Sciatic nerve (tissue), 2 donors: ENCODE data around the gene ANXA6. TPM values are rescaled to one million over a fixed set of nuclear protein-coding genes. Genes with fewer than 3 reads are reported as not detected.

Experiments used
- ATAC-seq: fragments of 200-7000 bp; cut with Tn5 transposase; one replicate; pipeline ENCODE4 v1.9.1; 2020; ENCODE audit warnings: mild to moderate bottlenecking, moderate library complexity
- DNase-seq: peaks from one replicate; pipeline ENCODE4 v3.0.0-alpha.2; 2020; ENCODE audit warnings: low spot score
- intact Hi-C: fragments of 100-400 bp; cut with DNase I; formaldehyde crosslinking; loops from one replicate; pipeline ENCODE4 v1.14.2; 2022
- total RNA-seq: library from RNA; stranded (reverse); fragmentation: NEBNext Ultra II Directional; extraction: Animal tissue kit (Norgen Biotek cat#: 25700); gene quantifications from one replicate; pipeline ENCODE4 v1.2.1, GENCODE V29; 2021
- donor health status: DM: no; HTN: no; CAD: no.
- donor health status: DM: no; HTN: no; CAD: no.

The ANXA6 gene
- total RNA-seq, 1 donor from 2014 or later = 211 TPM

DNA sequence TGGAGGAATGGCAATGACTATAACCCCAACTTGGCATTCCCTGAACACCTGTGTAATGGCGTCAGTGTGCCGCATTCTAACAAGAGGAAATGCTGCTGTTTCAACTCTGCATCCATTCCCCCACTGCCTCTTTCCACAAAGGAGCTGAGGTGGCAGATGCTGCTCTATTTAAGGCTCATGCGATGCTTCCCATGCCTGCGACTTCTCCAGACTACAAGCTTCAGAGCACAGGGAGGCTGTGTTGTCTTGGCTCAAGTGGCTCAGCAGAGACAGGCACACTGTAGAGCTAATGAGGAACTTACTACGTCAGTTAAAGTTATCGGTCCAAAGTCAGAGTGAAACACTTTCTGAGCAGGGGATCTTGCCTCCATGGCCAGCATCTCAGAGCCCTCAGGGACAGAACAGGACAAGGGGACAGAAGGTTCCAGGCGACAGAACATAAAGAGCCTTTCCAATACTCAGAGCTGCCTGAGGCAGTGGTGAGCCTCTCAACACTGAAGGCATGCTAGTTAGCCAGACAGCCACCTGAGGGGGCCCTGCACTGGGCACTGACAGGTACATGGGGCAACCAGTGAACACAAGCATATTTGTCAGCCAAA, 98.6 kb downstream of the ANXA6 start:
- intact Hi-C loops = no loop called here
- peak; percentile 16 for ATAC-seq

DNA sequence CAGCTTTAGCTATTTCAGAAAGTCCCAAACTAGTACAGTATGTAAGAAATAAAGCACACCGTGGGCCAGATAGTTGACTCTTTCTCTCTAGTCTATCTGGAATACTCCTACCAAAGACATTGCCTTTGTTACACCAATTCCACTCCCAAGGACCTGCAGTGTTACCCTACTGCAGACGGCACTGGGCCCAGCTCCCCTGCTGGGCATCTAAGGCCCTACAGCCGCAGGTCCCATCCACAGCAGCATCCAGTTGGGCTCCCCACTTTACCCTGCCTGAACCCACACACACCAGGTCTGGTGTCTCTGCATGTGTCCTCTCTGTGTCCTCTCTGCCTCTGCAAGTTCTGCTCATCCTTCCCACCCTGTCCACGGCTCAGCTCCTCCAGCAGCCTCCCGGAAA, 99.3 kb downstream of the ANXA6 start:
- no peak for ATAC-seq

More for the DNA sequence above, 98.6 kb downstream of the ANXA6 start:
- DNase-seq = no peak

DNA sequence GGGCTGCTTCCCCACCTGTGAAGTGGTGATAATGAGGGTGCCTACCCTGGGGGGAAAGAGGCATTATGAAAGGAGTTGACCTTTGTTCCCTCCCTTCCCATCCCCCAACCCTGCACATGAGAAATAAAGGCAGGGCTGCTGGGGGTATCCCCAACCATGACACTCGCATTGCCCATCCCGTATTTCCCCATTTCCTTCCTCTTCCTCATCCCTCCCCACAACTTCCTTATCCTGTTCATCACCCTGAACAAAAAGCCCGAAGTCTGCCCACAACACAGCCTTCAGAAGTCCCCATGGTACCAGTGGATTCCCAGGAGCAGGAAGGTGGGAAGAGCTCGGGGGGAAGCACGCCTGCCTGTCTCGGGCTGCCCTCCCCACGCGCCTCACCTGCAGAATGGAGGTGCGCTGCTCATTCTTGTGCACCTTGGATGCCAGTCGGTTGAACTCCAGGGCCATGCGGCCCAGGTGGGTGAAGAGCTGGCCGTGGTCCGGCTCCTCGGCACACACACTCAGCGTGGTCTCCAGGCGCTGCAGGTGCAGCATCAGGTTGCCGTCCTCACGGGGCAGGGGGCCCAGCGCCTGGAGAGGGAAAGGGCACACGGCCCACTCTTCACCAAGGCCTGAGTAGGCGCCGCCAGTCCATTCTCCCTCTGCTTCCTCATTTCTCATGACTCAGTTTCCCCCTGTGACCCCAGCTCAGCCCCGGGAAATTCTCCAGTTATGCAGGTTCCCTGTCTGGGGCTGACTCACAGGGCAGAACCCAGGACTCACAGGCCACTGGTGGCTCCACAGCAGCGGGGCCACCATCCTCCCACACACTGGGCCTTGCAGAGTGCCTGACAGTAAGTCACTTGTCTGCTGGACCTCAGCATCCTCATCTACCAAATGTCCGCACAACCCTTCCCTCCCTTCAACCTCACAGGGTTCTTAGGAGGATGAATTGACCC, 100.9 kb downstream of the ANXA6 start:
- intact Hi-C loops = no loop called here
- DNase-seq (no peak), ATAC-seq (no peak)

More for the DNA sequence above, 99.3 kb downstream of the ANXA6 start:
- DNase-seq = no peak
- intact Hi-C loops = no loop called here

DNA sequence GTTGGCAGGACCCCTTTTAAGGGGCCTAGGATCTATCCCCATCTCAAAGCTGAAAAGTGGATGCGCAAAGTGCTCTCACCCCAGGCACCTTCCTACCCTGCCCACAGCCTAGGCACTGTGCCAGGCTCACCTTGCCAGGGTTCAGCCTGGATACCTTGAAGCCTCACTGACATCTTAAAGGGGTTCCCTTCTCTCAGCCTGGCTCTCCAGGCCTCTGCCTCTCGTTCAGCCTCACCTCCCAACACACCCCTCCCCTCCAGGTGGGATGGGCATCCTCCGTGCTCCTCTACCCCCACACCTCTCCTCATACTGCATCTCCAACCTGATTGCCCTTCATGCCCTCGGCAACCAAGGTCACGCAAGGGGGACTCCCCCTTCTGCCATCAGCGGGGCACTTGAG, 102.2 kb downstream of the ANXA6 start:
- ATAC-seq = no peak
- no peak for DNase-seq
- intact Hi-C loops = no loop called here

- intact Hi-C loops = loop anchor here (5.0 kb wide), 3 partner anchors 52 to 113 kb away; no protein-coding TSS in a partner anchor
- no peak for ATAC-seq
Observed at GRCh38 chr5:151054709-151055108, 102.9 kb downstream of the ANXA6 start.

DNA sequence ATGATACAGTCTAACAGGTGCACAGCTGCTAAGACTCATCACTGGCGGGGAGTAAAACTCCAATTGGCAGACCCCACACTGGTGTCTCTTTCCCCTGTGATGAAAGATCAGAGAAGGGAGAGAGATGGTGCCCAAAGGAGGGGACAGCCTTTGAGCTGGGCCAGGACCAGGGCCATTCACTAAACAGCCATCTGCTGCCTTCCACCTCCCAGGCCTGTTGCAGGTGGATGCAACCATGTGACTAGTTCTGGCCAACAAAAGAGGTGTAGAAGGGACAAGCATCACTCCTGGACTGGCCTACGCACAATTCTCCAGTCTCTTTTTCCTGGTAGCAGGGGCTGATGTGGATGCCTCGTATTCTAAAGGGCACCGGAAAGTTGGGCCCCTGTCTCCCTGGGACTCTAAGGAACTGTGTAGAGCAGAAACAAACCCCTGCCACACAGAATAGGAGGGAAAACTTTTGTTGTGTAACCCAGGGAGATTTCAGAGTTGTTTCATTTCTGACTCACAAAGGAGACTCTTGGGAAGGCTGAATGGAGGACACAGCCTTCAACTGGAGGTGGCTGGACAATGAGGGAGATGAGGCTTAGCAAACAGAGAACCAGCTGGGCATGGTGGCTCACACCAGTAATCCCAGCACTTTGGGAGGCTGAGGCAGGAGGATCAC, 103.7 kb downstream of the ANXA6 start:
- DNase-seq = no peak
- no peak for ATAC-seq
- intact Hi-C loops = loop anchor here (5.0 kb wide), 3 partner anchors 52 to 113 kb away; no protein-coding TSS in a partner anchor

More at GRCh38 chr5:151054709-151055108, 102.9 kb downstream of the ANXA6 start:
- no peak for DNase-seq

GRCh38 chr5:151052836-151053235, 104.7 kb downstream of the ANXA6 start:
- intact Hi-C loops = loop anchor here (5.0 kb wide), 3 partner anchors 51 to 114 kb away; no protein-coding TSS in a partner anchor
- DNase-seq (no peak), ATAC-seq (no peak)

DNA sequence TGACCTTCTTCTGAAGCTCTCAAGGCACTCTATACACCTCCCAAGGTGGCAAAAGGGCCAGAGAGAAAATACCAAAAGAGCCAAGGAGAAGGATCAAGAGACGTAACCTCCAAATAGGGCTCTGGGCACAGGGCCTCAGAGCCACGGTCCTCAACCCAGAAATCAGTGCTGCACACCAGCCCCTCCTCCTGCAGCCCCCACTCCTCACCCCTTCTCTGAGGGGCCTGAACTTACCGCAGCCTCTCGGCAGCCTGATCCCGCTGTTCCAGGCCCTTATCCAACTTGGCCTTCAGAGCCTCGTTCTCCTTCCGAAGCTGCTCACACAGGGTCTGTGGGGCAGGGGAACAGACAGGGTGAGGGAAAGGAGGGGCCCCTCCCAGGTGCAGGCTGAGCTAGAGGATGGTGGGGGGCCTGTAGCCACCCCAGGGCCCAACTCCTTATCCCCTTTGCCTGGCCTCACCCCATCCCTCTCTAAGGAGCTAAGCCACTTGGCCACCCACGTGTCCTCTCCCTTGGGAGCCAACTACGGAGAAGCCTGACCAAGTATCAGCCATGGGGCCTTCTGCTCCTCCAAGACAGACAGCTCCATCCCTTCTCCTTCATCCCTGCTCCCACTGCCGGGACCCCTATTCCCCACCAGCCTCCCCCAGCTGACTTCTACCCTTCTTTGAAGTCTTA, 105.5 kb downstream of the ANXA6 start:
- ATAC-seq = peak; percentile 37
- intact Hi-C loops = loop anchor here (5.0 kb wide), 3 partner anchors 50 to 115 kb away; no protein-coding TSS in a partner anchor
- DNase-seq = no peak

GRCh38 chr5:151051066-151051930, 106.3 kb downstream of the ANXA6 start:
- intact Hi-C loops = loop anchor here (5.0 kb wide), 3 partner anchors 49 to 116 kb away; no protein-coding TSS in a partner anchor
- peak; percentile 91 for DNase-seq
- peak; percentile 86 for ATAC-seq

Other genes with a start within 250 kb of the ANXA6 start
- 1,443 TPM for gene GPX3, start 137.2 kb downstream of the ANXA6 start, total RNA-seq
- 80.2 TPM for gene TNIP1, start 76.7 kb downstream of the ANXA6 start, total RNA-seq
- 45.8 TPM for gene CCDC69, start 66.3 kb upstream of the ANXA6 start, total RNA-seq
- 41.9 TPM for gene GM2A, start 95.4 kb upstream of the ANXA6 start, total RNA-seq
- not detected for gene SLC36A3, start 146.0 kb upstream of the ANXA6 start, total RNA-seq
- gene SLC36A2, start 189.8 kb upstream of the ANXA6 start, total RNA-seq = 30.2 TPM